Measurements from ENCODE around the gene MANSC1.

The MANSC1 gene

DNA sequence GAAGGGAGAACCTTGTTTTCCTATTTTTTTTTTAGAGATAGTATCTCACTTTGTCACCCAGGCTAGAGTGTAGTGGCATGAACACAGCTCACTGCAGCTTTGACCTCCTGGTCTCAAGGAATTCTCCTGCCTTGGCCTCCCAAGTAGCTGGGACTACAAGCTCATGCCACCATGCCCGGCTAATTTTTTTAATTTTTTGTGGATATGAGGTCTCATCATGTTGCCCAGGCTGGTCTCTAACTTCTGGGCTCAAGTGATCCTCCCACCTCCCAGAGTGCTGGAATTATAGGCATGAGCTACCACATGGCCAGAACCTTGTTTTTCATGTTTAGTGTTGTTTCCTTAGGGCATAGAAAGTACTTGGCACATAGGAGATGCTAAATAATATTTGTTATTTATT is 13.5 kb downstream of the MANSC1 start:
- Histone ChIP-seq H3K27me3 (ENCODE audit: control insufficient read depth, low read length) (peaks cover 9% of the 10 kb centered on the region; the same call in 1 of the 2 replicates), H4K20me1 (ENCODE audit: control insufficient read depth, insufficient read depth, low read depth, low read length) (no peaks in the 10 kb centered on the region), H3K79me2 (ENCODE audit: control insufficient read depth, low read length) (no peaks in the 10 kb centered on the region), H3K9me2 (replicated peaks; ENCODE audit: control insufficient read depth, low read length) (no peaks in the 10 kb centered on the region), H3F3A (ENCODE audit: control insufficient read depth, insufficient read depth) (no peaks in the 10 kb centered on the region), H3K9me3 (ENCODE audit: control insufficient read depth, insufficient read depth, low read length) (no peaks in the 10 kb centered on the region), H3K4me2 (ENCODE audit: low read length) (no peak overlapping the region), H3K27ac (ENCODE audit: low read depth, low read length) (no peak overlapping the region), H3K4me1 (ENCODE audit: control insufficient read depth, low read length) (peaks cover 9% of the 10 kb centered on the region), H3K4me3 (ENCODE audit: low read length) (no peak overlapping the region), H3K36me3 (ENCODE audit: control insufficient read depth, low read length) (no peaks in the 10 kb centered on the region)
- TF ChIP-seq EZH2phosphoT487 (IDR thresholded peaks at IDR 0.05; ENCODE audit: borderline replicate concordance, low read length): no peak
- TF ChIP-seq, protein P1, sequence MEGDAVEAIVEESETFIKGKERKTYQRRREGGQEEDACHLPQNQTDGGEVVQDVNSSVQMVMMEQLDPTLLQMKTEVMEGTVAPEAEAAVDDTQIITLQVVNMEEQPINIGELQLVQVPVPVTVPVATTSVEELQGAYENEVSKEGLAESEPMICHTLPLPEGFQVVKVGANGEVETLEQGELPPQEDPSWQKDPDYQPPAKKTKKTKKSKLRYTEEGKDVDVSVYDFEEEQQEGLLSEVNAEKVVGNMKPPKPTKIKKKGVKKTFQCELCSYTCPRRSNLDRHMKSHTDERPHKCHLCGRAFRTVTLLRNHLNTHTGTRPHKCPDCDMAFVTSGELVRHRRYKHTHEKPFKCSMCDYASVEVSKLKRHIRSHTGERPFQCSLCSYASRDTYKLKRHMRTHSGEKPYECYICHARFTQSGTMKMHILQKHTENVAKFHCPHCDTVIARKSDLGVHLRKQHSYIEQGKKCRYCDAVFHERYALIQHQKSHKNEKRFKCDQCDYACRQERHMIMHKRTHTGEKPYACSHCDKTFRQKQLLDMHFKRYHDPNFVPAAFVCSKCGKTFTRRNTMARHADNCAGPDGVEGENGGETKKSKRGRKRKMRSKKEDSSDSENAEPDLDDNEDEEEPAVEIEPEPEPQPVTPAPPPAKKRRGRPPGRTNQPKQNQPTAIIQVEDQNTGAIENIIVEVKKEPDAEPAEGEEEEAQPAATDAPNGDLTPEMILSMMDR (IDR thresholded peaks at IDR 0.05; ENCODE audit: low read depth, low read length, poor library complexity, severe bottlenecking): no peak

DNA sequence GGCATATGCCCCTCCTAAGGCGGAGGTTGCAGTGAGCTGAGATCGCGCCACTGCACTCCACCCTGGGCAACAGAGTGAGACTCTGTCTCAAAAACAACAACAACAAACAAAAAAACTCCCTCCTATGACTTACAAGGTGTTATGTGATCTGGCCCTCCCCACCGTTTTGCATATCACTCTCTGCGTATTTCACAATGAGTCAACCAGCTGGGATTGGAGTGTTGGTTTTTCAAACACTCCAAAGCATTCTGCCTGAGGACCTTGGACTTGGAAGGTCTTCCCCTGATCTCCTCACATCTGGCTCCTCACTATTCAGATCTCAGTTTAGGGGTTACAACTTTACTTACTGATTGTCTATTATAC is 14.0 kb downstream of the MANSC1 start:
- Histone ChIP-seq H3K9me2 (replicated peaks; ENCODE audit: control insufficient read depth, low read length) (no peaks in the 10 kb centered on the region), H3K4me3 (ENCODE audit: low read length) (no peak overlapping the region), H3F3A (ENCODE audit: control insufficient read depth, insufficient read depth) (no peaks in the 10 kb centered on the region), H3K79me2 (ENCODE audit: control insufficient read depth, low read length) (no peaks in the 10 kb centered on the region), H3K27ac (ENCODE audit: low read depth, low read length) (no peak overlapping the region), H3K9me3 (ENCODE audit: control insufficient read depth, insufficient read depth, low read length) (no peaks in the 10 kb centered on the region), H4K20me1 (ENCODE audit: control insufficient read depth, insufficient read depth, low read depth, low read length) (no peaks in the 10 kb centered on the region), H3K4me2 (ENCODE audit: low read length) (no peak overlapping the region), H3K27me3 (ENCODE audit: control insufficient read depth, low read length) (peaks cover 9% of the 10 kb centered on the region; the same call in 1 of the 2 replicates), H3K36me3 (ENCODE audit: control insufficient read depth, low read length) (no peaks in the 10 kb centered on the region), H3K4me1 (ENCODE audit: control insufficient read depth, low read length) (peaks cover 9% of the 10 kb centered on the region)
- no peak for TF ChIP-seq EZH2phosphoT487 (IDR thresholded peaks at IDR 0.05; ENCODE audit: borderline replicate concordance, low read length)
- TF ChIP-seq, protein P1 (IDR thresholded peaks at IDR 0.05; ENCODE audit: low read depth, low read length, poor library complexity, severe bottlenecking): no peak

DNA sequence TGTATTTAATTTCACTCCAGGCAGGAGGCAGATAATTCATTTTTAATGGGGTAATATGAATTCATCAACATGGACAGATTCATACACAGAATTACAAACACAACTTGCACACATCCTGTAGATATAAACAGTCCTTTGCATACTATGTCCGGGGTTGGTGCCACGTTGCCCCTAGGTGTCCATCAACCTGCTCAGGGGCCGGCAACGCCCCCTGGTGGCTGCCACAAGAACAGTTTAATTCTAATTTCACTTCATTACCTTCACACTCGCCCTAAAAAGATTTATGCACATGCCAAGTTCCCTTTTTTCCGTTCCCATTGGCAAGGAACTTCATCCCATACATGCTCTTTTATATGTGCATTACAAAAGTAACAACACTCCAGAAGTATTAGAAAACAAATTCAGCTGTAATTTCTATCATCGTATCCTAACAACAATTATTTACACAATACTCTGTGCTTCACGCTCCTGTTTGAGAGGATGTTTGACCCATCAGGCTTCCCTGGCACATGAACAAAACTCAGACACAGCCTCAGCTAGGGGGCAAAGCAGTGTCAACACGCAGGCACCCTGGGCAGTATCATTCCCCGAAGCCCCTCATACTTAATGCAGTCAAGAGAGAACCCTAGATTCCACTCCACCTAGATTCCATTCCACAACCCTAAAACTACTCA is 15.5 kb downstream of the MANSC1 start:
- Histone ChIP-seq H4K20me1 (ENCODE audit: control insufficient read depth, insufficient read depth, low read depth, low read length) (no peaks in the 10 kb centered on the region), H3F3A (ENCODE audit: control insufficient read depth, insufficient read depth) (no peaks in the 10 kb centered on the region), H3K36me3 (ENCODE audit: control insufficient read depth, low read length) (no peaks in the 10 kb centered on the region), H3K27me3 (ENCODE audit: control insufficient read depth, low read length) (peaks cover 9% of the 10 kb centered on the region; the same call in 1 of the 2 replicates), H3K9me3 (ENCODE audit: control insufficient read depth, insufficient read depth, low read length) (no peaks in the 10 kb centered on the region), H3K9me2 (replicated peaks; ENCODE audit: control insufficient read depth, low read length) (no peaks in the 10 kb centered on the region), H3K79me2 (ENCODE audit: control insufficient read depth, low read length) (no peaks in the 10 kb centered on the region), H3K27ac (ENCODE audit: low read depth, low read length) (no peak overlapping the region), H3K4me1 (ENCODE audit: control insufficient read depth, low read length) (peaks cover 9% of the 10 kb centered on the region), H3K4me2 (ENCODE audit: low read length) (peak overlapping the region; percentile 40), H3K4me3 (ENCODE audit: low read length) (no peak overlapping the region)
- TF ChIP-seq EZH2phosphoT487 (IDR thresholded peaks at IDR 0.05; ENCODE audit: borderline replicate concordance, low read length): no peak
- TF ChIP-seq, protein P1 (IDR thresholded peaks at IDR 0.05; ENCODE audit: low read depth, low read length, poor library complexity, severe bottlenecking): peak; percentile 94

Measured in DOHH2 (cell line).